ENCODE results near the gene DAB2IP.
A peak's percentile ranks its signal among the peaks of the same experiment; 100 is the strongest.

Gene DAB2IP

GRCh38 chr9:121743441-121744001 is 92.1 kb downstream of the DAB2IP start:
- no peaks in the 10 kb centered on the region for H4K20me1 ChIP-seq (ENCODE audit: insufficient read depth, low read length)
- no peaks in the 10 kb centered on the region for H3F3A ChIP-seq (ENCODE audit: insufficient read depth, low read length)
- H3K4me3 ChIP-seq (ENCODE audit: low read depth, low read length, poor library complexity, severe bottlenecking) = peak overlapping the region; percentile 36
- peak overlapping the region; percentile 65 for H3K9ac ChIP-seq (ENCODE audit: low read length)
- H3K4me2 ChIP-seq (ENCODE audit: low read length) = peak overlapping the region; percentile 52
- no peaks in the 10 kb centered on the region for H3K9me3 ChIP-seq (ENCODE audit: low read length)
- no peak overlapping the region for H2AFZ ChIP-seq (ENCODE audit: low read length)
- H3K4me1 ChIP-seq (ENCODE audit: insufficient read depth, low read length, severe bottlenecking) = peaks cover 100% of the 10 kb centered on the region
- no peaks in the 10 kb centered on the region for H3K9me2 ChIP-seq (ENCODE audit: low read depth, low read length)
- H3K27ac ChIP-seq (ENCODE audit: low read depth, low read length, poor library complexity, severe bottlenecking) = peak overlapping the region; percentile 93
- H3K27me3 ChIP-seq (ENCODE audit: insufficient read depth, low read length) = no peaks in the 10 kb centered on the region
- H3K79me2 ChIP-seq (ENCODE audit: insufficient read depth, low read length) = no peaks in the 10 kb centered on the region
- H3K36me3 ChIP-seq (ENCODE audit: insufficient read depth, low read length) = no peaks in the 10 kb centered on the region
- TF ChIP-seq, protein P1, sequence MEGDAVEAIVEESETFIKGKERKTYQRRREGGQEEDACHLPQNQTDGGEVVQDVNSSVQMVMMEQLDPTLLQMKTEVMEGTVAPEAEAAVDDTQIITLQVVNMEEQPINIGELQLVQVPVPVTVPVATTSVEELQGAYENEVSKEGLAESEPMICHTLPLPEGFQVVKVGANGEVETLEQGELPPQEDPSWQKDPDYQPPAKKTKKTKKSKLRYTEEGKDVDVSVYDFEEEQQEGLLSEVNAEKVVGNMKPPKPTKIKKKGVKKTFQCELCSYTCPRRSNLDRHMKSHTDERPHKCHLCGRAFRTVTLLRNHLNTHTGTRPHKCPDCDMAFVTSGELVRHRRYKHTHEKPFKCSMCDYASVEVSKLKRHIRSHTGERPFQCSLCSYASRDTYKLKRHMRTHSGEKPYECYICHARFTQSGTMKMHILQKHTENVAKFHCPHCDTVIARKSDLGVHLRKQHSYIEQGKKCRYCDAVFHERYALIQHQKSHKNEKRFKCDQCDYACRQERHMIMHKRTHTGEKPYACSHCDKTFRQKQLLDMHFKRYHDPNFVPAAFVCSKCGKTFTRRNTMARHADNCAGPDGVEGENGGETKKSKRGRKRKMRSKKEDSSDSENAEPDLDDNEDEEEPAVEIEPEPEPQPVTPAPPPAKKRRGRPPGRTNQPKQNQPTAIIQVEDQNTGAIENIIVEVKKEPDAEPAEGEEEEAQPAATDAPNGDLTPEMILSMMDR (IDR thresholded peaks at IDR 0.05; ENCODE audit: low read length) = no peak
- no peak for TF ChIP-seq EZH2 (IDR thresholded peaks at IDR 0.05; ENCODE audit: borderline replicate concordance, low read length)

DNA sequence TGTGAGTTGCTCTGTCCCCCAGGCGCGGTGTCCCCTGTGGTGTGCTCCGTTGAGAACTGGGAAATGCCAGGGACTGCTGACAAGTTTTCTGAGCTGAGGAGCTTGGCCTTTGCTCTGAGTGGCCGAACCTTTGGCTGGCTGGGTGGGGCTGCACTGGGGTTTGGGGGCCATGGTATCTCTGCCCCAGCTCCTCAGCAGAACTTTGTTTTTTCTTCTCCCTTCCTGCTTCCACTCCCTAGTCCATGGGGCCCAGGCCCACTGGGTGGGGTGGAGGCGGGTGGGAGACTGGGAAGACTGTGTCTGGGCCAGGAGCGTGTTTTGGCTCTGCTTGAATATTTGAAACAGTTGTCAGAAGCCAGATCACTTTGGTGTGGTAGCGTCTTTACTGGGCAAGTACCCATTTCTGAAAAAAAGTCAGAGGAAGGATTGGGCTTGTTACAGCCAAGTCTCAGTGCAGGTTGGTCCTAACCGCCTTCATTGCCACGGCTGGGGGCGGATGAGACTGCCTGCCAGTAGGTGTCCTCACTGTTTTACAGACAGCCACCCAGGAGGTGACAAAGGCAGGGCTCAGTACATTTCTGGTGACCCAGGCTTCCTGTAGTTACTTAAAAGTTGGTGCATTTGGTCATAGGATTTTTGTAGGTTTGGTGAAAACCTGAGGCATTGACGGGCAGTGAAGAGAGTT is 92.7 kb downstream of the DAB2IP start:
- Histone ChIP-seq H4K20me1 (ENCODE audit: insufficient read depth, low read length) (no peaks in the 10 kb centered on the region), H3K4me2 (ENCODE audit: low read length) (peak overlapping the region; percentile 52), H3K36me3 (ENCODE audit: insufficient read depth, low read length) (no peaks in the 10 kb centered on the region), H3K9ac (ENCODE audit: low read length) (peak overlapping the region; percentile 65), H3K27ac (ENCODE audit: low read depth, low read length, poor library complexity, severe bottlenecking) (peak overlapping the region; percentile 93), H3F3A (ENCODE audit: insufficient read depth, low read length) (no peaks in the 10 kb centered on the region), H3K79me2 (ENCODE audit: insufficient read depth, low read length) (no peaks in the 10 kb centered on the region), H2AFZ (ENCODE audit: low read length) (no peak overlapping the region), H3K4me3 (ENCODE audit: low read depth, low read length, poor library complexity, severe bottlenecking) (peak overlapping the region; percentile 36), H3K9me3 (ENCODE audit: low read length) (no peaks in the 10 kb centered on the region), H3K27me3 (ENCODE audit: insufficient read depth, low read length) (no peaks in the 10 kb centered on the region), H3K9me2 (ENCODE audit: low read depth, low read length) (no peaks in the 10 kb centered on the region), H3K4me1 (ENCODE audit: insufficient read depth, low read length, severe bottlenecking) (peaks cover 97% of the 10 kb centered on the region)
- TF ChIP-seq, protein P1 (IDR thresholded peaks at IDR 0.05; ENCODE audit: low read length) = peak; percentile 99
- no peak for TF ChIP-seq EZH2 (IDR thresholded peaks at IDR 0.05; ENCODE audit: borderline replicate concordance, low read length)

DNA sequence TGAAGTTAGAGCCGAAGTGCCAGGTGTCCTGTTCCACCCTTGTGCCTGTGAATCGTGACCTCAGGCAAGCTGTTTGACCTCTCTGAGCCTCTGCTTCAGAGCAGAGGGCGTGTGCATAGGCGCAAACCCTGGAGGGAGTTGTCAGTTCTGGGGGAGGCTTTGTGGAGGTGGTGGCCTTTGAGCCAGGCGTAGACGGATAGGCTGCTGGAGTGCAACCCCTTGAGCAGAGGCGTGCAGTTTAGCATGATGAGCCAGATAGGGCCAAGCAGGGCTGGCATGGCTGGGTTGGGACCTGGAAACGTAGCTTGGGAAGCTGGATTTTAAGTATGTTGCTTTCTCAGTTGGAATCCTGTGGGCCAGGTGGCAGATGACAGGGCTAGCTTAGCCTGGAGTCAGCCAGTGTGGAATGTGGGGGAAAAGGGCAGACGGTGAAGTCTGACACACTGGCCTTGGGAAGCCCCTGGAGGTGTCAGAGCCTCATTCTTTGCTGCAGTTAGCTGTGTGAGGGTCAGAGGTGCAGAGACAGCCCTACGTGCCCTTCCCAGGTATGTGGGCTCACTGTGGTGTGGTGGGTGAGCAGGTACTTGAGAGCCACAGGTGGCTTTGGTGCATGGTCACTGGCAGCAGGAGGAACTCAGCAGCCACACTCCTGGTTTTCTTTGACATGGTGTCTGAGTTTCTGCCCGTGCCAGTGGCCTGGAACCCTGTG is 93.4 kb downstream of the DAB2IP start:
- Histone ChIP-seq H3K79me2 (ENCODE audit: insufficient read depth, low read length) (no peaks in the 10 kb centered on the region), H3K36me3 (ENCODE audit: insufficient read depth, low read length) (no peaks in the 10 kb centered on the region), H3K9ac (ENCODE audit: low read length) (peak overlapping the region; percentile 65; the same call in 1 of the 2 replicates), H3K4me1 (ENCODE audit: insufficient read depth, low read length, severe bottlenecking) (peaks cover 90% of the 10 kb centered on the region), H3K4me3 (ENCODE audit: low read depth, low read length, poor library complexity, severe bottlenecking) (peak overlapping the region; percentile 25), H2AFZ (ENCODE audit: low read length) (no peak overlapping the region), H4K20me1 (ENCODE audit: insufficient read depth, low read length) (no peaks in the 10 kb centered on the region), H3K9me3 (ENCODE audit: low read length) (no peaks in the 10 kb centered on the region), H3F3A (ENCODE audit: insufficient read depth, low read length) (no peaks in the 10 kb centered on the region), H3K27me3 (ENCODE audit: insufficient read depth, low read length) (no peaks in the 10 kb centered on the region), H3K27ac (ENCODE audit: low read depth, low read length, poor library complexity, severe bottlenecking) (peak overlapping the region; percentile 93), H3K4me2 (ENCODE audit: low read length) (peak overlapping the region; percentile 52), H3K9me2 (ENCODE audit: low read depth, low read length) (no peaks in the 10 kb centered on the region)
- TF ChIP-seq EZH2 (IDR thresholded peaks at IDR 0.05; ENCODE audit: borderline replicate concordance, low read length) = no peak
- TF ChIP-seq, protein P1 (IDR thresholded peaks at IDR 0.05; ENCODE audit: low read length) = no peak; the same call in 1 of the 2 replicates

Data from OCI-LY1 (cell line).